Activated T-cell treated with anti-CD3 and anti-CD28 coated beads, Interleukin-2, amount 50 U/mL, for 48 hours (primary cell): ENCODE data around the gene ZFHX3.

ENCODE experiments used
- DNase-seq, 2 experiments: peaks; one replicate each; pipeline ENCODE4 v3.0.0-alpha.2; 2020

The ZFHX3 gene

DNA sequence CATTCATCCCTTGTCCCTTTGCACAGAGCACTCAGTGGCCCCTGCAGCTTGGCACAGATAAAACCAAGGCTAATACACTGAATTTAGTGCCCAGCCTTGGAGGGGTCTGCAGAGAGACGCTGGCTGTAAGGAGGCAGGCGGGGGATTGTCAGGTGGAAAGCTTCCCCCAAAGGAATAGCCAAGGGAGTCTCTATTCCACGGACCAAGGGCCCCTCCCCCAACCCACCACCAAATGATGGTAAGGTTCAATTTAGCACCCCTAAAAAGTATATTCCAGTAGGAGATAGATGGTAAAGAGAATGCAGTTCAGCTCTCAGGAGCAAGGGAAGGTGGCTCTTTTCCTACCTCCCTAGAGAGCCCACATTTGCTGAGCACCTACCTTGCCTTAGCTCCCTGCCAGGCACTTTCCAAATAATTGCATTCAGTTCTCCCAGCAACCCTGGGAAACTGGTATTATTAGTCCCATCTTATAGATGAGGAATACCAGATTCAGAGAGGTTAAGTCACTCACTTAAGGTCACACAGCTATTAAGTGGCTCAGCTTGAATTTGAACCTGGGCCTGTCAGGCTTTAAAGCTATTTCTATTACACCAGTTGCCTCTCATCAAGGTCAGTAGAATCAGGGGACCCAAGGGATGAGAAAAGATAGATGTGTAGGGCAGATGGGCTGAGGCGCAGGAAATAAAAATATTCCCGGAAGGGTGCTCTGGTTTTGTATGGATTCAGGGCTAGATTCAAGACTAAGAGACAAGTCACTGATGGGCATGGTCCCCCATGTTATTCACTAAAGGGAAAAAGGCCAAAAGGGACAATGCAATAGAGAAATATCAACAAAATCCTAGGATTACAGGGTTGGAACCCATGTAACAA, 20.0 kb upstream of the ZFHX3 start:
- no peak for DNase-seq

DNA sequence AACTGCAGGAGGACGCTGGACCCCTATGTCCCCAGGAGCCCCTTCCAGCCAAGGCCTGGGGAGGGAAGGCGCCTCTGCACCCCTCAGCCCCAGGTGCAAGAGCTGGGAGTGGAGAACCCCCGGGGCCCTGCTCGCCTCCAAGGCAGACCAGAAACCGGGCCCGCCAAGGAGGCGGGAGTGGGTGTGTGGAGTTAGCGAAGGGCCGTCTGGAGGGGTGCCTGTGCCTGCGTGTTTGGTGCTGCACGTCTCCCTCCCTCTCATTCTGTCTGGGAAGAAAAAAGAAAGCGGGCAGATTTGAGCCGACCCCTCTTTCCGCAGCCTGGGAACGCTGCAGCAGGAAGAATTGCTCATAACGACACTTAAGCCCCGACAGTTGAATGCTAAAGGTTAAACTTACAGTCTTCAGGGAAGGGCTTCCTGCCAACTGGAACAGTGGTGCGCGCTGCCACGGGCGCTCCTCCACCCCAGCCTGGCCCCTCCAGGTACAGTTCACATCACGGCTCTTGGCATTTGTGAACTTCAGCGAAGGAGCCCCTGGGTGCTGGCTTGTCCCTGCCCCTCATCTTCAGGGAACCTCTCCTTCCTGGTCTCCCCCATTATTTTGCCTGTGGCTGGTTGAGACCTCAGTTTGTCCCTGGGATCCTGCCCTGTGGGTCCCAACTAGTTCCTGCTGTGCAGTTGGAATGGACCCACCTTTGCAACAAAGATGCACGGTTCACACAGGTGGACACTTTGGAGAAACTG, 19.2 kb upstream of the ZFHX3 start:
- no peak for DNase-seq

DNA sequence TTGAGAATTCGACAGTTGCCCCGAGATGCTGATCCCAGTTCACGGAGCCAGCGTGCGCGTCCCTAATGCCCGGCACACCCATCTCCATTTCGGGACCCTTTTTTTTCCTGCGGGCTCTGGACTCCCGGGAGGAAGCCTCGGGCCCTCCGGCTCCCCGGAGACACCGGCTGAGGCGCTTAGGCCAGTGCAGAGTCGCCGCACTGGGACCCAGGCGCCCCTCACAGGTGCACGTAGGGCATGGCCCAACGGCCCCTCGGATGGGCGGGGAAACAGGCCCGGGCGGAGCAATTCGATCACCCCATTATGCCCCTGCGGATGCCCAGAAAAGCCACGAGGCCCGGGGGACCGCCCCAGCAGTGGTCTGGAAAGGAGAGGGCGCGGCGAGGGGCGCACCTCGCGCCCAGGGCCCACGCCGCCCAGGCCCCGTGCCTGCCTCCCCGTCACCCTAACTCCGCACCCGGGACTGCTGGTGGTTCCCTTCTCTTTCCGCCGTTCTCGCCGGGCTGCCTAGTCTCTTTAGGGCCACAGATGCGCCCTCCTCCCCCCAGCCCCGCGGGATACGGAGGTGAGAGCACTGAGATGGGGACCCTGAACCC, 18.5 kb upstream of the ZFHX3 start:
- DNase-seq, result no peak

DNA sequence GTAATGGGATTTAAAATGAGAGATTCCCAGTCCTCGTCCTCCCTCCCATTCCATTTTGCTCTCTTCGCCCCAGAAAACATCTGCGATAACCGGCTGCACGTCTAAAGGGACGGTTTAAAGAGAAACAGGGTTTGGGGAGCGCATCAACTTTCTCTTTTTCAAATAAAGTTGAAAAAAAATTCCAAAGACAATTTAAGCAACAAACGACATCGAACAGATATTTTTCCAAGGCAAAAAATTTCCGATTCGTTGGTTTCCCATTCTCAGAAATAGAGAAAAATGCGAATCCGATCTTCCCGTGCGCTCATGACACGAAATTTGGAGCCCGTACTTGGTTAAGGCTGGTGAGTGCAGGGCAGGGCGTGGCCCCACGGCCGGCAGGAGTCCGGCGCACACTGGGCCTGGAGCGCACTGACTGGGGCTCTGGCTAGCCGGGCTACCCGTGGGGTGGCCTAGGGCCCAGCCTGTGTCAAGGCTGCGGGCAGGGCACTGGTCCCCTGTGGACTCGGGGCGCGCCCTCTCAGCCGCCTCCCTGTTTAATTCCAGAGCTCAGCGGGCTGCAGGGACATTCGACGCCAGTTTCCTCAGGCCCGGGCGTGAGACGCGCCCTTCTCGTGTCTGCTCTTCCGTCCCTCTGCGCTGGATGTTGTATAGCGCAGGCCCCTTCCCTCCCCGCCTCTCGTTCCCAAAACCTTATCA, 17.9 kb upstream of the ZFHX3 start:
- DNase-seq, result no peak

DNA sequence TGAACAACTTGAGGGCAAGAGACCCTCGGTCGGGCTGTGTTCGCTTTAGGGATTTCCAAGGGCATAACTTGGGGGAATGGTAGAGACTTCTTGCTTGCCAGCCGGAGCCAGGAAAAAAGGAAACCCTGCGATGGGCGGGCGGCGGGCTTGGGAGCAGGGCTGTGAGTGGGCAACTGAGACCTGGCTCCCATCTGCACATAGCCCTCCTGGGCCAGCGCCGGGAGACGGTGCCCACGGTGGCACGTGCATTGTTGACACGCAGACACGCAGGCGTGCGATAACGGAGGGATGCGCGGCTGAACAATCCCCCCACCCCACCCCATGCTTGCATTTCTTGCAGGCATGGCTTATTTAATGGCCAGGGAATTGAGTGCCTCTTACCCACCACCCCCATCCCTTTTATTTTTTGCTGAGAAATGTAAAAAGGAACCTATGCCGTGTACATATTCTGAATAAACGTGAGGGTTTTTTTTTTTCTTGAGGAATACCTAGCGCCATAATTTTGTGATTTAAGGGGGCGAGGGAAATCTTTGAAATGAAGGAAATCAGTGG, 17.1 kb upstream of the ZFHX3 start:
- DNase-seq, result no peak

DNA sequence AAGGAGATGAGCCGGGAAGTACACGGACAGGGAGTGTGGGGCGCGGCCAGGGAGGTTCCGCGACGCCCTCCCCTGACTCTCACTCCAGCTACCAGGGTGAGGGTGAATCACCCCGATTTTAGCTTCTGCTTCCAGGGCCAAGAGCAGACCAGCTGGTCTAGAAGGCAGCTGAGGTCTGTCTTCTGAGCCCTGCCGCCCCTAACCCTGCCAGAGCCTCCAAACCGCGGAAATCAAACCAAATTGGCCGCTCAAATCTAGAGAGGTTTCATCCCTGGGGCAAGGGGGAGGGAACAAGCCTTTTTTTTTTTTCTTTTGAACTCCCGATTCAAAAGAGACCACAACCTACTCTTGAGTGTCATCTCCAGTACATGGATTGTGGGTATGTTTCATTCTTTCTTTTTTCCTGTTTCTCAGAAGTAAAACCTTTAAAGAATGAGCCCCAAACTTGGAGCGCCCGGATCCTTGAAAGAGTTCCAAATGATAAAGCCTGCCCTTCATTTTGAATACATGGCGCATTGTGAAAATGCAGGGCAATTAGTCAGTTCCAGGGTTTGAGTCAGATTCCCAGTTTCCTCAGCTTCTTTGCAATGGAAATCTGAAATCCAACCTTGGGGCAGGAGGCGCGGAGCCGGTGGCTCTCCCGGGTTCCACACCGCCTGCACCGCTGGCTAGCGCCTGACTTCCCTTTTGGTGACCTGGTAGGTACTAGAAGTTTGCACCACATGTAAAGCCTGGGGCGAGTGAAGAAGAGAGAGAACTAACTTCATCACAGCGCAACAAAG, 16.5 kb upstream of the ZFHX3 start:
- no peak for DNase-seq

DNA sequence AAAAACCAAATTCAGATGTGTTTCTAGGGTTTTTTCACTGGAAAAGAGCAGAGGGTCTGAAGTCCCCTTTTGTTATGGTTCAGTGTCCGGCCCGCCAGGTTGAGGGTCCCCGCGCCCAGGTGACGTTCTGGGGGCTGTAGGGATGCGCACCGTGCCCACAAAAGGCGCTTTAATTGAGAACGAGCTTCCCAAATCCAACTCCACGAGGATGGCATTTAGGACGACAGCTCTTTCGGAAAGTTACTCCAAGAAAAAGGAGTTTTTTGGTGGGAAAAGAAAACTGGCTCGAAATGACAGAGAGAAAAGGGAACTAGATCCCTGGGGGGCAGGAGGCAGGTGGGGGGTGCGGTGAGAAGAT, 15.9 kb upstream of the ZFHX3 start:
- no peak for DNase-seq

DNA sequence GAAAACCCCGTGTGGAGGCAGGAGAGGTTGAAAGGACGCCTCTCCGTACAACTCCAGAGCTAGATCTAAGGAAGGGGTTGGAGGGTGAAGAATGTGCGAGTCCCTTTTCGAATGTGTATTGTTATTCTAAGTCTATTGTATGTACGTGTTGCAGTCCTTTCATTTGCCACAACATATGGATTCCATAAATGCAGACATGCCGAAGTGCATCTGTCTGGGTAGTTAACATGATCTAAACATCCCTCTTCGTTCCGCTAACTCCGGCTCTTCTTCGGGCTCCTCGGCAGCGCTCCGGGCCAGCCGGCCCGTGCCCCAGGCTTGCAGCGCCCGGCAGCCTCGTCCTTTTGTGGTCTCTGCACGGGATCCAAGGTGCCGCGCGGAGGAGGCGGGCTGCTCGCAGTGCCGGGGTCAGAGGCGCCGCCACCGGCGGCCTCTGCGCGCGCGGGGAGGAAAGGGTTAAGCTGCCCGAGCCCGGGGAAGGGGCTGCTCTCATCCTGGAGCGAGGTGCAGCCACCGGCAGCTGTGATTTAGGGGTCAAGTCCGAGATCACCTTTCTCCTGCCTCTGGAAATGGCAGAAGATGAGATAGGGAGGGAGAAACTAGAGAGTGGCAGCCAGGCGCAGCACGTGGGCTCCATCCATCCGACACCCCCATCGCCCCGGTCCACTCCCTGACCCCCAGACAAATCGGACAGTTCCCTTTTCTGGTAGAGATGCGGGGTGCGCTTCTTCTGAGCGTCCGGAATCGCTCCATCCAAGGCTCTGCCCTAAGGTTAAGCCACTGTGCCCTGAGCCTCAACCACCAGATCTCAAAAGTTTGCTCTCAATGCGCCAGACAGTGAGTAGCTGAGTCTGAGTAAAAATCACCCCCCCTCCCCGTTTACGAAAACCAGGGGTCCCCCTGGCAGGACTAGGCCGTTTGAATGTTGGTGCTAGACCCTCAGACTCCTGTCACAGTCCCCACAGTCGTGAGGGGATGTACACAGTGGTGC, 15.1 kb upstream of the ZFHX3 start:
- no peak for DNase-seq

DNA sequence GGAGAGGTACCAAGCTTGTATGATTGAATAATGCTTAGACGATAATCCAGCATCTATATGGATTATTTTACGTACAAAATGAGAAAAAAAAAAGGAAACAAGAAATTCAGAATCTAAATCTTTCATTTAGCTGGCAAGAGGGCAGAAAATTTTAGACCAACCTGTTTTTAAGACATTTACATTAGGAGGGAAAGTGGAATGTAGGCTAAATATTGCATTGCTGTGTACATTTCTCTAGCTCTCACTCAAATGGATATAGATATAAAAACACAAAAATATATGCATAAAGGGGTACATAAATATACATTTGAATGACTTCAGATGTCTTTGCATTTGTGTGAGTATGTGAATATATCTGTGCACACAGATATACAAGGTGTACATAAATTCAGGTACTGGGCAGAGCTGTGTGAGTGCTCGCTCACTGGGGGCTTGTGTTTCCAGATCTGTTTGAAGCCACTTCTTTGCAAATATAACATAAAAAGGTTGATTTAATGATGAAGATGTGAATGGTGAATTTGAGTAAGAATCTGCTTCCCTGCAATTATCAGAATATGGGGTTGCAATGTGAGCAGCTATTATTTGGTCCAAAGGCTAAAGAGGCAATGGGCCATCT, 14.2 kb upstream of the ZFHX3 start:
- no peak for DNase-seq

DNA sequence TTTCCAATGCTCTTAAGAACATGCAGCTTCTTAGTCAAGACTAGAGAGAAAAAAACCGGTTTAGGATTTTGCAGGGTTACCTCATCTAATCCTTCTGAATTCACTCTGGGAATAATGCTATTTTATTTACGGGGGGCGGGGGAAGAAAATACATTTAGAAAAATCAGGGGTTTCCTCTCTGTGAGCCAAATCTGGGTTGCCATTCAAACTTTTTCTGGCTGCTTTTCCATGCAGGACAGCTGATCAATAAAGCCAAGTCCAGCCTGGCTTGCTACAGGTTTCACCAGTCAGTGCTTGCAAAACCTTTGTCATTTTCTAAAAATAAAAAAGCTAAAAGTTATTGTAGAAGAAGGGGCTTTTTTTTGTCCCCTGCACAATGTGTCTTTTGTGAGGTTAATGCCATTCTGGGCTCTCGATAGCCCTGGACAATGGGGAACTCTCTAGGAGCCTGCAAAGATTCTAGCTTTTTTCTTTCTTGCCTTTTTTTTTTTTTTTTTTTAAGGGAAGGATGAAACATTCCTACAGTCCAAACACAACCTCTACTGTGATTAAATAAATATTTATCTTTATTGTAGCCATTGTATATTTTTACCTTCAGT, 13.1 kb upstream of the ZFHX3 start:
- DNase-seq, result no peak

DNA sequence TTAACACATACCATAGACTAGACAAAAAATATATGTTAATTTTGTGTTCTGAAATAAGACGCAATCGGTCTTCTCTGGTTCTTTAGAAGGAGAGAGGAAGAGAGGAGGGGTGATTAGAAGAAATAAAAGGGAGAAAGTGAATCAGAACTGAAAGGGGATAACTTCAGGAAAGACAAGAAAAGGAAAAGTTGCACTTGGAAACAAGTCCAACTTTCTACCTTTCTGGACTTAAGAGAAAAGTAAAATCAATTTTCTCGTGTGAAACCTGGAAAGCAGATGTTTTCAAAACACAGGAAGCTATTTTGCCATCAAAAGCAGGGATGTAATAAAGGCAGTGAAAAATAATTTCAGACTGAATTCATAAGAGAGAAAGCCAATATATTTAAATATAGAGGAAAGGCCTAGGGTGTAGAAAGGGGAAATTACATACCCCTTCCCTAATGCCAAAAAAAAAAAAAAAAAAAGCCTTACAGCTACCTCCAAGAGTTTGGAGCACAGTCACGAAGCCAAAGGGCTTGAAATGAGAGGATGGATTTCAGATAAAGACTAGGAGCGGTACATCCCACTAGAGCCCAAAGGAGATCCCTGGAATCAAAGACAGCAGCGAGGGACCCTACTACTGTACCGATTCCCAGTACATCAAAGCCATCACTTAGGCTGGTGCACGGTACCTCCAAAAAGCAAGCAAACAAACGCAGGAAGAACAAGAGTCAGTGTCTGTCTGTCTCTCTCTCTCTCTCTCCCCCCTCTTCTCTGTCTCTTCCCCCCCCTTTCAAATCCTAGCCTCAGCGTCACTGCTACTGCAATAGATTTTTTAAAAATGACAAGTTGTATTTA, 12.1 kb upstream of the ZFHX3 start:
- no peak for DNase-seq

DNA sequence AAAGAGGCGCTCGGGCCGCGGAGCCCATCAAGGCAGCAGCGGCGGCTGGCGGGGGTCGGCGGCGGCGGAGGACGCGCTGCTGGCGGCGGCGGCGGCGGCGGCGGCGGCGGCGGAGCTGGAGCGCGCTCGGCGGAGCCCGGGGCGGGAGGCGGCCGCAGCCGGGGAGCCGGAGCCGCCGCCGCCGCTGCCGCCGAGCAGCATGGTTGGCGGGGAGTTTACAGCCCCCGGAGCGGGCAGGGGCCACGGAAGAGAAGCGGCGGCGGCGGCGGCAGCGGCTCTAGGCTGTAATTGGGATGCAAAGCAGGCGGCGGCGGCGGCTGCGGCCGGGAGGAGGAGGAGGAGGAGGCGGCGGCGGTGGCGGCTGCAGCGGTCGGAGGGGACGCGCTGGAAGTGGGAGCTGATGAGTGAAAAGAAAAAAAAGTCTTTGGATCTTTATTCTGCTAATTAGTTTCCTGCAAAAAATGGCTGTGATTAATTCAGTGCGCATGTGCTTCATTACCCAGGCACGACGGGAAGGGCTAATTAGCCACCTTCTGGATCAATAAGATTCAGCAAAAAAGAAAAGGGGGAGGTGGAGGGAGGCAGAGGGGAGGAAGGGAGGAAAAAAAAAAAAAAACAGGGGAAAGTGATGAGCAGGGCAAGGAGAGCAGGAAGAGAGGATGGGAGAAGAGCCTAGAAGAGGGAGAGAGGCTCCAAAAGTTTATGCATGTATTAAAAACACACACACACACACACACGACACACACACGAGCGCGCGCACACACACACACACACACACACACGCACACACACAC, 10.9 kb upstream of the ZFHX3 start:
- peak in 1 of 2 experiments; percentile 25 for DNase-seq

DNA sequence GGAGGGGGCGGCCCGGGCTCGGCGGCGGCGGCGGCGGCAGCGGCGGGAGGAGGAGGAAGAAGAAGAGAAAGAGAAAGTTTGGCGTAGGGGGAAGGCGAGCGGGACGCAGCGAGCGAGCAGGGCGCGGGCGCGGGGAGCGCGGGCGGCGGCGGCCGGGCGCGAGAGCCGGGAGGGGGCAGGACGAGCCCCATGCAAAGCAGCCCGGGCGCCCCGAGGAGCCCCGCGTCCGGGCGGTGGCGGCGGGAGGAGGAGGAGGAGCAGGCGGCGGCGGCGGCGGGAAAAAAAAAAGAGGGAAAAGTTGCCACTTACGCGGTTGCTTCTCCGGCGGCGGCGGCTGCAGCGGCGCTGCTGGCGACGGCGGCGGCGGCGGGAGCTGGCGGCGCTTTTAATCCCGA, 10.3 kb upstream of the ZFHX3 start:
- DNase-seq, result peak in 1 of 2 experiments; percentile 39

DNA sequence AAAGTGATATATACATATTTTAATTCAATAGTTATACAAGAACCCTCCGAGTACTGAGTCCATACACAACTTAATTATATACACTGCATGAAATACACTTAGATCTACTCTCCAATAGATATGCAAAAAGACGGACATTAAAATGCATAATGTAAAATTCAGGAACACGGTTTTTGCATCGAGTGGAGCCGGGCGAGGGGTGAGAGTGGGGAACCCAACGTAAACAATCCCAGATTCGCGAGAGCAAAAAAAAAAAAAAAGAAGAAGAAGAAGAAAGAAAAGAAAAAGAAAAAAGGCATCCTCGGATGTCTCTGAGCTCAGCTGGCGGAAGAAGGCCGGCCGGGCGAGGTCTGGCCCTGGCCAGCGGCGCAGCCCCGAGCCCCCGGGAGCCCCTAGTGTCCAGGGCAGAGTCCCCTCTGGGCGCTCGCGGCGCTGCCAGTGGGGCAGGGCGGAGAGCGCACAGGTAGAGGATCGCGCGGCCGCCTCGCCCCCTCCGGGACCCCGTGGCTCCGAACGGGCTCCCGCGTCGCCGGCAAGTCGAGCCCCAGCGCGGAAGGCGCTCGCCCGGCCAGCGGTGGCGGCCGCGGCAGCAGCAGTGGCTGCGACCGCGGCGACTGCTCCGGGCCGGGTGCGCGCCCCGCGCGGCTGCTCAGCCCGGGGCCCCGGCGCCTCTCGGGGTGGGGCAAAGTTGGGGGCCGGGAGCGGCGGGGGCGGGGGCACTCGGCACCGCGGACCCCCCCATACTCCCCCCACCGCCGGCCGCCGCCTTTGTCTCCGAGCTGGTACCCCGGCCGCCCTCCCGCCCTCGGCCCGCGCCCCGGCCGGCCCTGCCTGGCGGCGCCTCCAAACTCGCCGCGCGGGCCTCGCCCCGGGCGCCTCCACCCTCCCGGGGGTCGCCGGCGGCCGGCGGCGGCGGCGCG, 9.6 kb upstream of the ZFHX3 start:
- no peak for DNase-seq

DNA sequence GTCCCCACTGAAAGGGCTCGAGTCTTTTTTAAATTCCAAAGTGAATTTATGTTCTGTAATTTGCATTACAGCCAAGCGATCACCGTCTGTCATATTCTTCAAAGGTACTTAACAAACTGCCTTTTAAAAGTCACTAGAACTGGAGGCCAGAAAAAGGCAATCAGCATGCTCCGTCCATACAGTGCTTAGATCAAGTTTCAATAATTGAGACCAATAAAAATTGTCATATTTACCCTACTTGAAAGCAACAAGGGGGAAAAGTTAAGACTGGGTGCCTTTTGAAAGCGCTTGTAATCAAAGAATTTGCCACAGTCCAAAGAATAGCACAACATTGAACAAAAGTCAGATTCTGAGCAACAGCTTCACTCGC, 9.0 kb upstream of the ZFHX3 start:
- no peak for DNase-seq

DNA sequence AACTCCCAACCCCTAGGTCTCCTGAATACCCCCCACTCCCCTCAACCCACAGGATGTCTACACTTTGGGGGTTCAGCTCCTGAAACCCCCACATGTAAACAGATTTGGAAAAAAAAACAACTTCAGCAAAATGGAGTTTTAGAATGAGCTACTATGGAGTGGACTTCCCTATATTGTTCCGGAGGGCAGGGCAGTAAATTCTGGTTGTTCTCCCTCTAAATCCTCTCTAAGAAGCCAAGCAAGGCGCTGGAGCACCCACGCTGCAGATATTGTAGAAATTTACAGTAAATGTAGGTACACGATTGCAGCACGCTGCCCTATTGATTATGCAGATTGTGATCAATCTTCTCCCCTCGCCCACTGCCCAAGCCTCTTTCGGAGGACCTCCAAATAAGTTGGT, 8.5 kb upstream of the ZFHX3 start:
- no peak for DNase-seq

DNA sequence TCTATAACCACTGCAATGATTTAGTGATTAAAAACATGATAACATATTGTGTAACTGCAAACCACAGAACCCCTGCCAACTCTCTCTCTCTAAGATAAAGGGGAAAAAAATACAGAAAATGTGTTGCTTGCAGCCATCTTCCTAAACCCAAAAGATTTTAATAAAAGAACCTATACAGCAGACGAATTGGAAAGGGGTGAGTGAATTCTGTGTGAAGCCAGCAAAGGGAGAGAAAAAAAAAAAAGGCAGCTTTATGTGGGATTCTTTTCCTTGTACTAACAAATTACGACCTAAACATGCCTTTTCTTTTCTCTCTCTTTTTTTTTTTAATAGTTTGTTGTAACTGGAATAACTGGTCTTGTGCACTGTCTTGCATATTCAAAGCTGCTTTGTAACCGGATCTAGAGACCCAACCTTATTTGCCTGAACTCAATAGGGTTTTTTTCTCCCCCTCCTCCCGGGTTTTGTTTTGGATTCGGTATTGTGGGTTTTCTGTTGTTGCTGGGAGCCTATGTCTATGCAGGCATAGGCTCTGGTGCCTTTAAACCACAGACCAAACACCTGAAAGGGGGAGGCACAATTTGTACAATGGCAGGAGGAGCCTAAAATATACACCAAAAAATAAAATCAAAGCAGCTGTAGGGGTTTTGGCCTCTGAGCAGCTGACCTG, 7.0 kb upstream of the ZFHX3 start:
- no peak for DNase-seq
